HEK293 (cell line): ENCODE results near the gene RITA1.

Source experiments
- CTCF ChIA-PET: fragments of 350-600 bp; formaldehyde crosslinking; extraction: SDS; loops from one replicate; lab custom pipeline; 2021; ENCODE audit warnings: antibody characterized with exemption; lab: Yijun Ruan, JAX
- POLR2A ChIA-PET: fragments of 300-600 bp; formaldehyde crosslinking; extraction: SDS; loops from one replicate; lab custom pipeline; 2020; ENCODE audit warnings: antibody characterized with exemption, inconsistent platforms; lab: Yijun Ruan, JAX
- H3K27ac ChIP-seq: fragments of 200-500 bp; sonication (Bioruptor generic); 2 replicates; pipeline ENCODE4 v1.5.1; 2014; ENCODE audit warnings: low read depth, low read length, control low read depth, inconsistent platforms; ENCODE audit errors: extremely low read depth
- H3K36me3 ChIP-seq, 2 experiments: fragments of 200-500 bp in 1 of 2; sonication (Bioruptor generic) in 1 of 2; 1 replicate in 1 of 2; 2 replicates in 1 of 2; pipeline ENCODE4 v1.5.1; 2014 to 2017; ENCODE audit warnings: inconsistent platforms in 2 of 2, low read length in 2 of 2; ENCODE audit not compliant: control insufficient read depth in 2 of 2, insufficient read depth in 1 of 2
- H3K4me1 ChIP-seq: fragments of 200-500 bp; sonication (Bioruptor generic); 2 replicates; pipeline ENCODE4 v1.5.1; 2014; ENCODE audit warnings: mild to moderate bottlenecking, low read length, inconsistent platforms; ENCODE audit not compliant: control insufficient read depth, insufficient read depth
- H3K4me3 ChIP-seq: 2 replicates; pipeline ENCODE4 v1.5.1; 2011; ENCODE audit warnings: low read depth, mild to moderate bottlenecking, control low read depth, low read length, moderate library complexity
- H3K9me3 ChIP-seq: fragments of 200-500 bp; sonication (Bioruptor generic); 2 replicates; pipeline ENCODE4 v1.5.1; 2014; ENCODE audit warnings: low read depth, low read length, inconsistent platforms; ENCODE audit not compliant: control insufficient read depth, insufficient read depth
- GFI1B ChIP-seq: fragments of 450-650 bp; formaldehyde crosslinking; IDR thresholded peaks from 2 replicates; pipeline ENCODE4 v1.5.1; 2016; ENCODE audit warnings: missing biosample characterization, missing genetic modification characterization
- SCRT1 ChIP-seq: fragments of 450-650 bp; formaldehyde crosslinking; IDR thresholded peaks from 2 replicates; pipeline ENCODE4 v1.5.1; 2016; ENCODE audit warnings: missing biosample characterization, missing genetic modification characterization, borderline replicate concordance
- TRIM28 ChIP-seq: IDR thresholded peaks from 2 replicates; pipeline ENCODE4 v1.6.1; 2011; ENCODE audit warnings: low read length, control low read depth, borderline replicate concordance
- YY1 ChIP-seq: fragments of 450-650 bp; formaldehyde crosslinking; IDR thresholded peaks from 2 replicates; pipeline ENCODE4 v1.5.1; 2018; ENCODE audit warnings: missing biosample characterization, missing genetic modification characterization
- ZBTB48 ChIP-seq: fragments of 450-650 bp; formaldehyde crosslinking; IDR thresholded peaks from 2 replicates; pipeline ENCODE4 v1.5.1; 2016; ENCODE audit warnings: missing biosample characterization, missing genetic modification characterization
- ZFP3 ChIP-seq: fragments of 450-650 bp; formaldehyde crosslinking; IDR thresholded peaks from 2 replicates; pipeline ENCODE4 v1.5.1; 2016; ENCODE audit warnings: low read depth, missing biosample characterization, missing genetic modification characterization
- ZNF121 ChIP-seq: fragments of 450-650 bp; formaldehyde crosslinking; IDR thresholded peaks from 2 replicates; pipeline ENCODE4 v1.5.1; 2016; ENCODE audit warnings: missing biosample characterization, missing genetic modification characterization
- ZNF169 ChIP-seq: fragments of 450-650 bp; formaldehyde crosslinking; IDR thresholded peaks from 2 replicates; pipeline ENCODE4 v1.5.1; 2016; ENCODE audit warnings: missing biosample characterization, missing genetic modification characterization
- ZNF214 ChIP-seq: fragments of 450-650 bp; formaldehyde crosslinking; IDR thresholded peaks from 2 replicates; pipeline ENCODE4 v1.5.1; 2017; ENCODE audit warnings: missing biosample characterization, mild to moderate bottlenecking, missing genetic modification characterization, borderline replicate concordance
- ZNF221 ChIP-seq: fragments of 450-650 bp; formaldehyde crosslinking; IDR thresholded peaks from 2 replicates; pipeline ENCODE4 v1.5.1; 2017; ENCODE audit warnings: missing biosample characterization, missing genetic modification characterization, borderline replicate concordance
- ZNF335 ChIP-seq: fragments of 450-650 bp; formaldehyde crosslinking; conservative IDR thresholded peaks from 2 replicates; pipeline ENCODE4 v1.5.1; 2016; ENCODE audit warnings: missing biosample characterization, missing genetic modification characterization
- ZNF423 ChIP-seq: fragments of 450-650 bp; formaldehyde crosslinking; IDR thresholded peaks from 2 replicates; pipeline ENCODE4 v1.5.1; 2016; ENCODE audit warnings: missing biosample characterization, missing genetic modification characterization
- ZNF501 ChIP-seq: fragments of 450-650 bp; formaldehyde crosslinking; IDR thresholded peaks from 2 replicates; pipeline ENCODE4 v1.5.1; 2016; ENCODE audit warnings: missing biosample characterization, missing genetic modification characterization
- ZNF548 ChIP-seq: fragments of 450-650 bp; formaldehyde crosslinking; IDR thresholded peaks from 2 replicates; pipeline ENCODE4 v1.5.1; 2016; ENCODE audit warnings: missing biosample characterization, missing genetic modification characterization
- ZNF610 ChIP-seq: fragments of 450-650 bp; formaldehyde crosslinking; IDR thresholded peaks from 2 replicates; pipeline ENCODE4 v1.5.1; 2016; ENCODE audit warnings: missing biosample characterization, missing genetic modification characterization, borderline replicate concordance
- ZNF776 ChIP-seq: fragments of 450-650 bp; formaldehyde crosslinking; IDR thresholded peaks from 2 replicates; pipeline ENCODE4 v1.5.0; 2017; ENCODE audit warnings: missing biosample characterization, missing genetic modification characterization, borderline replicate concordance
- ZNF785 ChIP-seq: fragments of 450-650 bp; formaldehyde crosslinking; IDR thresholded peaks from 2 replicates; pipeline ENCODE4 v1.5.1; 2016; ENCODE audit warnings: missing biosample characterization, missing genetic modification characterization
- TF ChIP-seq, protein P1 (sequence below): fragments of 450-650 bp; formaldehyde crosslinking; IDR thresholded peaks from 2 replicates; pipeline ENCODE4 v1.5.1; 2016; ENCODE audit warnings: missing biosample characterization, missing genetic modification characterization, low read depth
- TF ChIP-seq, protein P2 (sequence below): fragments of 450-650 bp; formaldehyde crosslinking; IDR thresholded peaks from 2 replicates; pipeline ENCODE4 v1.5.1; 2016; ENCODE audit warnings: missing biosample characterization, missing genetic modification characterization
- TF ChIP-seq, protein P3 (sequence below): fragments of 450-650 bp; formaldehyde crosslinking; IDR thresholded peaks from 2 replicates; pipeline ENCODE4 v1.5.1; 2016; ENCODE audit warnings: missing biosample characterization, missing genetic modification characterization
- TF ChIP-seq, protein P4 (sequence below): fragments of 450-650 bp; formaldehyde crosslinking; IDR thresholded peaks from 2 replicates; pipeline ENCODE4 v1.5.1; 2016; ENCODE audit warnings: missing biosample characterization, missing genetic modification characterization
- TF ChIP-seq, protein P5 (sequence below): fragments of 450-650 bp; formaldehyde crosslinking; IDR thresholded peaks from 2 replicates; pipeline ENCODE4 v1.5.1; 2016; ENCODE audit warnings: missing biosample characterization, missing genetic modification characterization
- TF ChIP-seq, protein P6 (sequence below): fragments of 450-650 bp; formaldehyde crosslinking; IDR thresholded peaks from 2 replicates; pipeline ENCODE4 v1.5.1; 2016; ENCODE audit warnings: missing biosample characterization, missing genetic modification characterization

The RITA1 gene

DNA sequence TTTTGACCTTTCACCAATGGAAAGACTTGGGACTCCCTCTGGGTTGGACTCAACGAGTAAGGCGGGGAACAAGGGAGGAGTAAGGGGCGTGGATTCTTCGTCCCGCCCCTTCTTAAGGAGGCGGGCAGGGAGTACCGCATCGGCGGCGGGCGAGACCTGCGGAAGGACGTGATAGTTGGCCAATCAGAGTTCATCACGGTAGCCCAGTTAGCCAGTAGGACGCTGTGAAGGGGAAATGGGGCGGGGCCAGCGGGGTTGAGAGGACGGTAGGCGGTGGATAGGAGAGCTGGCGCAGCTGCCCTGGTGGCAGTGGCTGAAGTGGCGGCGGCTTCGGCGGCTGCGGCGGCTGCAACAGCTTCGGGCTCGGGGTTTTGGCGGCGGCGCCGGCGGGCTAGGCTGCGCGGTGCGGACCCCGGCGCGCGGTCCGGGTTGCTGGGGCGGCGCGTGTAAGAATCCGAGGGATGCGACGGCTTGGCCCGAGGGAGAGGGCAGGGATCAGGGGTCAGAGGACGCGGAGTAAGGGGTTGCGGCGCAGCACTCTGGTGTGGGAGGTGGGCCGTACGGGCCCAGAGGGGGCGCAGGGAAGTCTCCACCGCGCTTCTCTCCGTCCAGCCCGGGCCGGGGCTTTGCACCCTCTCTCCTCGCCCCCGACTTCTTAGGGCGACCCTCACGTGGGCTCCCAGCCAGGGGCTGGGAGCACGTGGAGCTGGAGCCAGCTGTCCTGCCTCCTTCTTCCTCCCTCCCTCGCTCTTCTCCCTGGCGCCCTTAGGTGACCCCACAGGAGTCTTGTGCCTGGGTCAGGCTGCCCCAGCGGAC lies 35.9 kb downstream of the RITA1 start, which contains the start of gene TPCN1 (continued):
- TF ChIP-seq, protein P1, sequence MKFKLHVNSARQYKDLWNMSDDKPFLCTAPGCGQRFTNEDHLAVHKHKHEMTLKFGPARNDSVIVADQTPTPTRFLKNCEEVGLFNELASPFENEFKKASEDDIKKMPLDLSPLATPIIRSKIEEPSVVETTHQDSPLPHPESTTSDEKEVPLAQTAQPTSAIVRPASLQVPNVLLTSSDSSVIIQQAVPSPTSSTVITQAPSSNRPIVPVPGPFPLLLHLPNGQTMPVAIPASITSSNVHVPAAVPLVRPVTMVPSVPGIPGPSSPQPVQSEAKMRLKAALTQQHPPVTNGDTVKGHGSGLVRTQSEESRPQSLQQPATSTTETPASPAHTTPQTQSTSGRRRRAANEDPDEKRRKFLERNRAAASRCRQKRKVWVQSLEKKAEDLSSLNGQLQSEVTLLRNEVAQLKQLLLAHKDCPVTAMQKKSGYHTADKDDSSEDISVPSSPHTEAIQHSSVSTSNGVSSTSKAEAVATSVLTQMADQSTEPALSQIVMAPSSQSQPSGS (tag by site-specific recombination) = no peak
- TF ChIP-seq ZNF121 (tag by site-specific recombination) (no peak), ZNF221 (no peak), YY1 (tag by site-specific recombination) (no peak), ZNF169 (tag by site-specific recombination) (no peak), ZNF423 (tag by site-specific recombination) (peak; percentile 80), ZFP3 (no peak), ZNF776 (tag by site-specific recombination) (no peak), SCRT1 (tag by site-specific recombination) (no peak), GFI1B (tag by site-specific recombination) (no peak)
- TF ChIP-seq, protein P2, sequence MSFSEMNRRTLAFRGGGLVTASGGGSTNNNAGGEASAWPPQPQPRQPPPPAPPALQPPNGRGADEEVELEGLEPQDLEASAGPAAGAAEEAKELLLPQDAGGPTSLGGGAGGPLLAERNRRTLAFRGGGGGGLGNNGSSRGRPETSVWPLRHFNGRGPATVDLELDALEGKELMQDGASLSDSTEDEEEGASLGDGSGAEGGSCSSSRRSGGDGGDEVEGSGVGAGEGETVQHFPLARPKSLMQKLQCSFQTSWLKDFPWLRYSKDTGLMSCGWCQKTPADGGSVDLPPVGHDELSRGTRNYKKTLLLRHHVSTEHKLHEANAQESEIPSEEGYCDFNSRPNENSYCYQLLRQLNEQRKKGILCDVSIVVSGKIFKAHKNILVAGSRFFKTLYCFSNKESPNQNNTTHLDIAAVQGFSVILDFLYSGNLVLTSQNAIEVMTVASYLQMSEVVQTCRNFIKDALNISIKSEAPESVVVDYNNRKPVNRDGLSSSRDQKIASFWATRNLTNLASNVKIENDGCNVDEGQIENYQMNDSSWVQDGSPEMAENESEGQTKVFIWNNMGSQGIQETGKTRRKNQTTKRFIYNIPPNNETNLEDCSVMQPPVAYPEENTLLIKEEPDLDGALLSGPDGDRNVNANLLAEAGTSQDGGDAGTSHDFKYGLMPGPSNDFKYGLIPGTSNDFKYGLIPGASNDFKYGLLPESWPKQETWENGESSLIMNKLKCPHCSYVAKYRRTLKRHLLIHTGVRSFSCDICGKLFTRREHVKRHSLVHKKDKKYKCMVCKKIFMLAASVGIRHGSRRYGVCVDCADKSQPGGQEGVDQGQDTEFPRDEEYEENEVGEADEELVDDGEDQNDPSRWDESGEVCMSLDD (tag by site-specific recombination) = 0 out of 2 replicates have a peak, but pooled peaks have one; percentile 50
- TF ChIP-seq, protein P3, sequence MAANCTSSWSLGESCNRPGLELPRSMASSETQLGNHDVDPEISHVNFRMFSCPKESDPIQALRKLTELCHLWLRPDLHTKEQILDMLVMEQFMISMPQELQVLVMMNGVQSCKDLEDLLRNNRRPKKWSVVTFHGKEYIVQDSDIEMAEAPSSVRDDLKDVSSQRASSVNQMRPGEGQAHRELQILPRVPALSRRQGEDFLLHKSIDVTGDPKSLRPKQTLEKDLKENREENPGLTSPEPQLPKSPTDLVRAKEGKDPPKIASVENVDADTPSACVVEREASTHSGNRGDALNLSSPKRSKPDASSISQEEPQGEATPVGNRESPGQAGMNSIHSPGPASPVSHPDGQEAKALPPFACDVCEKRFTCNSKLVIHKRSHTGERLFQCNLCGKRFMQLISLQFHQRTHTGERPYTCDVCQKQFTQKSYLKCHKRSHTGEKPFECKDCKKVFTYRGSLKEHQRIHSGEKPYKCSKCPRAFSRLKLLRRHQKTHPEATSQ (tag by site-specific recombination) = no peak

DNA sequence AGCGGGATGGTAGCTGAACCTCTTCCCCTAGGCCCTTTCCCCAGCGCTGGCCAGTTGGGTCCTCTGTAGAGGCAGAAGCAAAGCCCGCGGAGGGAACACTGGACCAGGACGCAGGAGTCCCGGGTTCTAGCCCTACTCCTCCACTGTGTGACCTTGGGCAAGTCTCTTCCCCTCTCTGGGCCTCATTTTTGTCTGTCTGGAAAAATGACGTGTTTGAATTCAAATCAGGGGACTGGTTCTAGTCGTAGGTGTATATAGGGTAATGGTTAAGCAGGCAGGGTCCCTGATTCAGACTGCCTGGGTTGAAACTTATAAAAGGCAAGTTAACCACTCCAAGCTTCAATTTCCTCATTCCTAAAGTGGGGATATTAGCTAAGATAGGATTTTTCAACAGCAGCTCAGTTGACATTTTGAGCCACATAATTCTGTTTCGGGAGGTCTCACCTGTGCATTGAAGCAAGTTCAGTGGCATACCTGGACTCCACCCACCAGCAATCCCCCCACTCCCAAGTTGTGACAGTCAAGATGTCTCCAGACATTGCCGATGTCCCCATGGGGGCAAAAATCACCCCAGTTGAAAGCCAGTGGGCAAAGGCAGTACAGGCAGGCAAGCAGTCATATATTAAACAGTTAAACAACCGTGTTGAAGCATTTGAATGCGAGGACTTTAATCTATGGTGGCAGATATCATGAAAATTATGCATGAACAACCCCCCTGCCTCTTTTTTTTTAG lies 36.6 kb downstream of the RITA1 start:
- Histone ChIP-seq H3K9me3 (no peaks in the 10 kb centered on the region), H3K4me1 (no peaks in the 10 kb centered on the region)
- CTCF ChIA-PET = interaction anchor here (0.6 to 1.2 kb wide), 5 partner anchors 11 to 157 kb away, joined by 3 to 5 read pairs (median 3); partner anchors contain the start of gene RITA1
- TF ChIP-seq, protein P4, sequence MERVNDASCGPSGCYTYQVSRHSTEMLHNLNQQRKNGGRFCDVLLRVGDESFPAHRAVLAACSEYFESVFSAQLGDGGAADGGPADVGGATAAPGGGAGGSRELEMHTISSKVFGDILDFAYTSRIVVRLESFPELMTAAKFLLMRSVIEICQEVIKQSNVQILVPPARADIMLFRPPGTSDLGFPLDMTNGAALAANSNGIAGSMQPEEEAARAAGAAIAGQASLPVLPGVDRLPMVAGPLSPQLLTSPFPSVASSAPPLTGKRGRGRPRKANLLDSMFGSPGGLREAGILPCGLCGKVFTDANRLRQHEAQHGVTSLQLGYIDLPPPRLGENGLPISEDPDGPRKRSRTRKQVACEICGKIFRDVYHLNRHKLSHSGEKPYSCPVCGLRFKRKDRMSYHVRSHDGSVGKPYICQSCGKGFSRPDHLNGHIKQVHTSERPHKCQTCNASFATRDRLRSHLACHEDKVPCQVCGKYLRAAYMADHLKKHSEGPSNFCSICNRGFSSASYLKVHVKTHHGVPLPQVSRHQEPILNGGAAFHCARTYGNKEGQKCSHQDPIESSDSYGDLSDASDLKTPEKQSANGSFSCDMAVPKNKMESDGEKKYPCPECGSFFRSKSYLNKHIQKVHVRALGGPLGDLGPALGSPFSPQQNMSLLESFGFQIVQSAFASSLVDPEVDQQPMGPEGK (tag by site-specific recombination) = 0 out of 2 replicates have a peak, but pooled peaks have one; percentile 4
- TF ChIP-seq TRIM28 (no peak), ZNF214 (no peak), ZBTB48 (tag by site-specific recombination) (no peak), ZNF610 (tag by site-specific recombination) (no peak), ZNF501 (0 out of 2 replicates have a peak, but pooled peaks have one; percentile 4), ZNF335 (0 out of 2 replicates have a peak, but pooled peaks have one; percentile 8), ZNF785 (tag by site-specific recombination) (no peak), ZNF548 (tag by site-specific recombination) (no peak)
- TF ChIP-seq, protein P5, sequence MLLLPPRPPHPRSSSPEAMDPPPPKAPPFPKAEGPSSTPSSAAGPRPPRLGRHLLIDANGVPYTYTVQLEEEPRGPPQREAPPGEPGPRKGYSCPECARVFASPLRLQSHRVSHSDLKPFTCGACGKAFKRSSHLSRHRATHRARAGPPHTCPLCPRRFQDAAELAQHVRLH (tag by site-specific recombination) = no peak
- TF ChIP-seq, protein P6, sequence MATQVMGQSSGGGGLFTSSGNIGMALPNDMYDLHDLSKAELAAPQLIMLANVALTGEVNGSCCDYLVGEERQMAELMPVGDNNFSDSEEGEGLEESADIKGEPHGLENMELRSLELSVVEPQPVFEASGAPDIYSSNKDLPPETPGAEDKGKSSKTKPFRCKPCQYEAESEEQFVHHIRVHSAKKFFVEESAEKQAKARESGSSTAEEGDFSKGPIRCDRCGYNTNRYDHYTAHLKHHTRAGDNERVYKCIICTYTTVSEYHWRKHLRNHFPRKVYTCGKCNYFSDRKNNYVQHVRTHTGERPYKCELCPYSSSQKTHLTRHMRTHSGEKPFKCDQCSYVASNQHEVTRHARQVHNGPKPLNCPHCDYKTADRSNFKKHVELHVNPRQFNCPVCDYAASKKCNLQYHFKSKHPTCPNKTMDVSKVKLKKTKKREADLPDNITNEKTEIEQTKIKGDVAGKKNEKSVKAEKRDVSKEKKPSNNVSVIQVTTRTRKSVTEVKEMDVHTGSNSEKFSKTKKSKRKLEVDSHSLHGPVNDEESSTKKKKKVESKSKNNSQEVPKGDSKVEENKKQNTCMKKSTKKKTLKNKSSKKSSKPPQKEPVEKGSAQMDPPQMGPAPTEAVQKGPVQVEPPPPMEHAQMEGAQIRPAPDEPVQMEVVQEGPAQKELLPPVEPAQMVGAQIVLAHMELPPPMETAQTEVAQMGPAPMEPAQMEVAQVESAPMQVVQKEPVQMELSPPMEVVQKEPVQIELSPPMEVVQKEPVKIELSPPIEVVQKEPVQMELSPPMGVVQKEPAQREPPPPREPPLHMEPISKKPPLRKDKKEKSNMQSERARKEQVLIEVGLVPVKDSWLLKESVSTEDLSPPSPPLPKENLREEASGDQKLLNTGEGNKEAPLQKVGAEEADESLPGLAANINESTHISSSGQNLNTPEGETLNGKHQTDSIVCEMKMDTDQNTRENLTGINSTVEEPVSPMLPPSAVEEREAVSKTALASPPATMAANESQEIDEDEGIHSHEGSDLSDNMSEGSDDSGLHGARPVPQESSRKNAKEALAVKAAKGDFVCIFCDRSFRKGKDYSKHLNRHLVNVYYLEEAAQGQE (tag by site-specific recombination) = 0 out of 2 replicates have a peak, but pooled peaks have one; percentile 29

More for the DNA sequence above, 36.6 kb downstream of the RITA1 start:
- Histone ChIP-seq H3K27ac (peak overlapping the region; percentile 33; the same call in 1 of the 2 replicates), H3K36me3 (peaks cover 0 to 6% of the 10 kb centered on the region in 2 experiments; a peak in 1 of 3 replicates), H3K4me3 (peak overlapping the region; percentile 70)
- POLR2A ChIA-PET = interaction anchor here (0.6 to 2.4 kb wide), 14 partner anchors 9 to 113 kb away, joined by 3 to 12 read pairs (median 3); partner anchors contain the start of genes DDX54, RITA1 and SLC8B1
